ENCODE results near the gene SIRT2. TPM values are rescaled to one million over a fixed set of nuclear protein-coding genes. Genes with fewer than 3 reads are reported as not detected.

Gene SIRT2
- polyA plus RNA-seq, 1 experiment = 45.5 TPM

DNA sequence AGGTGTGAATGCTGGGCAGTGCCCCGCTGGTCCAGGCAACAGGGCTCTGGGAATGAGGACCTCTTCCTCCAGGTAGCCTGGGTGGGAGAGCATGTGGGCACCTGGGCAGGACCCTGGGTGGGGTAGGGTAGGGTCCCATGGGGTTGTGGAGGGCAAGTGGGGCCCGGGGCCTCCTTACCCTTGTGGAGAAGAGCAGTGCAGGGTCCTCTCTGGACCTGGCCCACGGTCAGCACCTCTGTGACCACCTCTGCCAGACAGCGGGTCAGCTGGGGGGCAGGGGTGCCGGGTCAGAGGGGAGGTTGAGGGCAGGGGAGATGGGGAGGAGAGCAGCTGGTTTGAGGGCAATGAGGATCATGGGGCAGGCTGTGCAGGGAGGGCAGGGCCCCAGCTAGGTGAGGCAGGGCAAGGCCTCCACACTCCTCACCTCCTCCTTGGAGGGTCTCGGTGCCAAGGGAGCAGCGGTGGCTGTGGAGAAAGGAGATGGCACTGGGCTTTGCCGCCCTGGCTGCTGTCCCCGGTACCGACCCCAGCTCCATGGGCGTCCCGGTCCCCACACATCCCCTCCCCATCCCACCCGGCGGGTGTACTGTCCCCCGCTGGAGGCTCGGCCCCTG lies 12.1 kb upstream of the SIRT2 start:
- Histone ChIP-seq H3K27me3 (ENCODE audit: control insufficient read depth, insufficient read depth, low read length) (peaks cover 10% of the 10 kb centered on the region), H3K9me3 (ENCODE audit: control insufficient read depth, insufficient read depth, low read length) (peaks cover 12% of the 10 kb centered on the region), H3K4me3 (ENCODE audit: low read depth, low read length) (no peak overlapping the region), H3K27ac (ENCODE audit: low read depth, low read length) (no peak overlapping the region)
- ChIA-PET POLR2A (interaction anchor here (0.6 to 1.4 kb wide), 2 partner anchors 20 to 62 kb away, joined by 3 to 5 read pairs; no protein-coding TSS in a partner anchor), CTCF (interaction anchor here (1.1 kb wide), 1 partner anchor 24 kb away, joined by 5 read pairs; no protein-coding TSS in a partner anchor)
- DNase-seq (ENCODE audit: low read depth, low spot score) = no peak
- TF ChIP-seq, protein P1, sequence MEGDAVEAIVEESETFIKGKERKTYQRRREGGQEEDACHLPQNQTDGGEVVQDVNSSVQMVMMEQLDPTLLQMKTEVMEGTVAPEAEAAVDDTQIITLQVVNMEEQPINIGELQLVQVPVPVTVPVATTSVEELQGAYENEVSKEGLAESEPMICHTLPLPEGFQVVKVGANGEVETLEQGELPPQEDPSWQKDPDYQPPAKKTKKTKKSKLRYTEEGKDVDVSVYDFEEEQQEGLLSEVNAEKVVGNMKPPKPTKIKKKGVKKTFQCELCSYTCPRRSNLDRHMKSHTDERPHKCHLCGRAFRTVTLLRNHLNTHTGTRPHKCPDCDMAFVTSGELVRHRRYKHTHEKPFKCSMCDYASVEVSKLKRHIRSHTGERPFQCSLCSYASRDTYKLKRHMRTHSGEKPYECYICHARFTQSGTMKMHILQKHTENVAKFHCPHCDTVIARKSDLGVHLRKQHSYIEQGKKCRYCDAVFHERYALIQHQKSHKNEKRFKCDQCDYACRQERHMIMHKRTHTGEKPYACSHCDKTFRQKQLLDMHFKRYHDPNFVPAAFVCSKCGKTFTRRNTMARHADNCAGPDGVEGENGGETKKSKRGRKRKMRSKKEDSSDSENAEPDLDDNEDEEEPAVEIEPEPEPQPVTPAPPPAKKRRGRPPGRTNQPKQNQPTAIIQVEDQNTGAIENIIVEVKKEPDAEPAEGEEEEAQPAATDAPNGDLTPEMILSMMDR (IDR thresholded peaks at IDR 0.05; ENCODE audit: low read depth, low read length) = no peak

DNA sequence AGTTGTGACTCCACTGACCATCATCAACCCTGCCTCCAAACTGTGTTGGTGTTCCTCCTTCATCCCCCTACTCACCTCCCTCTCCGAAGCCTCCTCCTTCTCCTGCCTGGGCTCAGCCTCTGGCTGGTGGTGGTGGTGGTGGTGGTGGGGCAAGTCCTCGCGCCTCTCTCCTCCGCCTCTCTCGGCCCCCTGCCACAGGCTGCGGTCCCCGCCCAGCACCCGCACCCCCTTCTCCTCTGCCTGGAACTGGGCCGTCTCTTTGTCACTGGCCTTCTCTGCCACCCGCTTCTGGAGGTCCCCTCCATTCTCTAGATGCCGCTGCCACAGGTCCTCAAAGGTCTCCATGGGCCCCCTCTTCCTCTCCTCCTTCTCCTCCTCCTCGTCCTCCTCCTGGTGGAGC lies 11.1 kb upstream of the SIRT2 start:
- TF ChIP-seq, protein P1 (IDR thresholded peaks at IDR 0.05; ENCODE audit: low read depth, low read length) = no peak
- no peak for DNase-seq (ENCODE audit: low read depth, low spot score)
- Histone ChIP-seq H3K27me3 (ENCODE audit: control insufficient read depth, insufficient read depth, low read length) (peaks cover 10% of the 10 kb centered on the region), H3K9me3 (ENCODE audit: control insufficient read depth, insufficient read depth, low read length) (peaks cover 12% of the 10 kb centered on the region), H3K27ac (ENCODE audit: low read depth, low read length) (no peak overlapping the region), H3K4me3 (ENCODE audit: low read depth, low read length) (no peak overlapping the region)
- ChIA-PET CTCF (no interaction called here), POLR2A (no interaction called here)

DNA sequence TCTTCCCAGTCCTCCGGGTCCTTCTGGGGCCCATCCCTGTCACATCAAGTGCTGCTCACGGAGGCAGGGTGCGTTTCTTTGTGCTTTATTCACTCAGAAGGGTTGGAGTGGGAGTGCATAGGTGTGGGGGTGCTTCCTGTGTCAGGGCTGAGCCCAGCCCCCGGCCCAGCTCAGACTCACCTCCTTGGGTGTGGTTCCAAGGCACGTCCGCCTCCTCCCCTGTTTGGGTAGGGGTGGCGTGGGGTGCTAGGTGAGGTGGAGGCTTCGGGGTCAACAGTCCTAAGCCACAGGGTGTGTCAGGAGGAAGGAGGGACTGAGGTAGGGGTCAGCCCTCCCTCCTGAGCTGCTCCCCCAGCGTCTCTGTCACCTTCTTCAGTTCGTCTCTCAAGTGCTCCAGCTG lies 9.5 kb upstream of the SIRT2 start:
- H3K27me3 ChIP-seq (ENCODE audit: control insufficient read depth, insufficient read depth, low read length) = peaks cover 10% of the 10 kb centered on the region
- no peak for DNase-seq (ENCODE audit: low read depth, low spot score)
- peaks cover 12% of the 10 kb centered on the region for H3K9me3 ChIP-seq (ENCODE audit: control insufficient read depth, insufficient read depth, low read length)
- H3K4me3 ChIP-seq (ENCODE audit: low read depth, low read length) = no peak overlapping the region
- no peak overlapping the region for H3K27ac ChIP-seq (ENCODE audit: low read depth, low read length)
- ChIA-PET CTCF (no interaction called here), POLR2A (no interaction called here)
- TF ChIP-seq, protein P1 (IDR thresholded peaks at IDR 0.05; ENCODE audit: low read depth, low read length) = no peak

DNA sequence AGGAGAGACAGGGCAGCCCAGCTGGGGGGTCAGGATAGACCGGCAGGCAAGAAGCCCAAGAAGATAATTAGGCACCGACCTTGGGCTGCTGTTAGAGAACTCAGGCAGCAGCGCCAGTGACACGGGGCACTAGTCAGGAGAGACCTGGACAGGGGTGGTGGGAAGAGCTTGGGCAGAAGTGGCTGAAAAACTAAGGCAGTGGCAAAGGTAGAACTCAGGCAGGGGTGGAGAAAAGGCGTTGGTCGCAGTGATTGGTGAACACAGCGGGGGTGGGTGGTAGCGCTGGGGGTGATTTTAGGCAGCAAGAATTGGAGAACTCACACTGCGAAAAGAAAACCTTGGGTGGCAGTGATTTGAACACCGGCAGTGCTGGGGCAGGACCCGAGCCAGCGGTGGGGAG lies 8.3 kb upstream of the SIRT2 start:
- CTCF ChIA-PET = interaction anchor here (2.4 kb wide), 1 partner anchor 23 kb away, joined by 8 read pairs; the partner anchor contains the start of genes MRPS12 and SARS2
- POLR2A ChIA-PET = no interaction called here
- TF ChIP-seq, protein P1 (IDR thresholded peaks at IDR 0.05; ENCODE audit: low read depth, low read length) = no peak

DNA sequence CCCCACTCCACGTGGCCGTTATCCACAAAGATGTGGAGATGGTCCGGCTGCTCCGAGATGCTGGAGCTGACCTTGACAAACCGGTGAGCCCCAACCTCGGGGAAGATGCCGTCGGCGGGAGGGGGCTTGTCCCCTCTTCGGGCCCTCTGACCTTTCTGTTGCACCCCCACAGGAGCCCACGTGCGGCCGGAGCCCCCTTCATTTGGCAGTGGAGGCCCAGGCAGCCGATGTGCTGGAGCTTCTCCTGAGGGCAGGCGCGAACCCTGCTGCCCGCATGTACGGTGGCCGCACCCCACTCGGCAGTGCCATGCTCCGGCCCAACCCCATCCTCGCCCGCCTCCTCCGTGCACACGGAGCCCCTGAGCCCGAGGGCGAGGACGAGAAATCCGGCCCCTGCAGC lies 7.8 kb upstream of the SIRT2 start:
- Histone ChIP-seq H3K4me3 (ENCODE audit: low read depth, low read length) (no peak overlapping the region), H3K27ac (ENCODE audit: low read depth, low read length) (no peak overlapping the region), H3K9me3 (ENCODE audit: control insufficient read depth, insufficient read depth, low read length) (peaks cover 12% of the 10 kb centered on the region), H3K27me3 (ENCODE audit: control insufficient read depth, insufficient read depth, low read length) (peaks cover 10% of the 10 kb centered on the region)
- TF ChIP-seq, protein P1 (IDR thresholded peaks at IDR 0.05; ENCODE audit: low read depth, low read length) = no peak
- no peak for DNase-seq (ENCODE audit: low read depth, low spot score)
- ChIA-PET POLR2A (no interaction called here), CTCF (interaction anchor here (2.4 kb wide), 1 partner anchor 24 kb away, joined by 8 read pairs; the partner anchor contains the start of genes MRPS12 and SARS2)

More for the DNA sequence above, 8.3 kb upstream of the SIRT2 start:
- peaks cover 10% of the 10 kb centered on the region for H3K27me3 ChIP-seq (ENCODE audit: control insufficient read depth, insufficient read depth, low read length)
- DNase-seq (ENCODE audit: low read depth, low spot score) = no peak
- no peak overlapping the region for H3K27ac ChIP-seq (ENCODE audit: low read depth, low read length)
- H3K9me3 ChIP-seq (ENCODE audit: control insufficient read depth, insufficient read depth, low read length) = peaks cover 12% of the 10 kb centered on the region
- H3K4me3 ChIP-seq (ENCODE audit: low read depth, low read length) = no peak overlapping the region

Measured in AG04450 (cell line).